ENCODE results near the gene MAN1A2.

- no peak for TF ChIP-seq EZH2phosphoT487 (IDR thresholded peaks at IDR 0.05; ENCODE audit: low read depth, severe bottlenecking, unreplicated experiment)
- no peak for TF ChIP-seq CTCF (IDR thresholded peaks at IDR 0.05; ENCODE audit: poor library complexity)
- no peak for TF ChIP-seq EZH2 (IDR thresholded peaks at IDR 0.05; ENCODE audit: borderline replicate concordance)
Observed at GRCh38 chr1:117565745-117566455, 198.7 kb downstream of the MAN1A2 start.

All from hepatocyte (in vitro differentiated cells).